DMS 273 (cell line): ENCODE data around the gene MUC3A.

Experiments used
- DNase-seq: peaks from one replicate; lab custom pipeline; 2025; ENCODE audit not compliant: unreplicated experiment; lab: John Stamatoyannopoulos, UW

MUC3A gene

DNA sequence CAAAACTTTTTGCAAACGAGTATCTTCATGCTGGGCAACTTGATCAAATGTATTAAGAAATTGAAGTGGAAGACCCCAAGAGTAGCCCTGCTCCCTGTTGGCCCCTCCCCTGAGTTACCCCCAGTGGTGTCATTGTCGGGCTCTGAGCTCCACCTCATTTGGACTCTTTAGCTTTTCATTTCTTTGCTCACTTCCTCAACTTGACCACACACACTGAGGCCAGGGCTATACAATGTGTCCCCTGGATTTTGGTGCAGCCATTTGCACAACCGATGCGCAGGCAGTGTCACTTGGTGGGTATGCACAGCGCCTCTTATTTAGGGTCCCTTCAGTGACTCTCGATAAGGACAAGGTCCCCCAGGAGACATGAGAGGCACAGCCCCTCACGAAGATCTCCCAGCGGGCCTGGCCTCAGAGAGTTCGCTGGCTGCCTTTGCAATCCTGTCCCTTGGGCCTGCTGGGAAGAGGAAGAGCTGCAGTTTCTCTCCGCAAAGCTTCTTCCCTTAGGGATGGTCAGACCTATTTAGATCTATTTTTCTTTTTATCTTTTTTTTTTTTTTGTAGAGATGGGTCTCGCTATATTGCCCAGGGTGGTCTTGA is 2.5 kb upstream of the MUC3A start:
- no peak for DNase-seq

DNA sequence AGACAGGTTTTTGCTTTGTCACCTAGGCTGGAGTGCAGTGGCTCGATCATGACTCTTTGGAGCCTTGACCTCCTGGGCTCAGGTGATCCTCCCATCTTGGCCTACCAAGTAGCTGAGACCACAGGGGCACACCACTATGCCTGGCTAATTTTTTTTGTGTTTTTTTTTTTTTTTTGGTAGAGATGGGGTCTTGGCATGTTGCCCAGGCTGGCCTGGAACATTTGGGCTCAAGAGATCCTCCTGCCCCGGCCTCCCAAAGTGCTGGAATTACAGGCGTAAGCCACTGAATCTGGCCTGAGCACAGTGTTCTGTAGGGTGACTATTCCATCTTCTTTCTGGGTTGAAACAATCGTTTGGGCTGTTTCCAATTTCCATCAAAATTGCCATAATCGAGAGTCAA is 1.5 kb upstream of the MUC3A start:
- no peak for DNase-seq

DNA sequence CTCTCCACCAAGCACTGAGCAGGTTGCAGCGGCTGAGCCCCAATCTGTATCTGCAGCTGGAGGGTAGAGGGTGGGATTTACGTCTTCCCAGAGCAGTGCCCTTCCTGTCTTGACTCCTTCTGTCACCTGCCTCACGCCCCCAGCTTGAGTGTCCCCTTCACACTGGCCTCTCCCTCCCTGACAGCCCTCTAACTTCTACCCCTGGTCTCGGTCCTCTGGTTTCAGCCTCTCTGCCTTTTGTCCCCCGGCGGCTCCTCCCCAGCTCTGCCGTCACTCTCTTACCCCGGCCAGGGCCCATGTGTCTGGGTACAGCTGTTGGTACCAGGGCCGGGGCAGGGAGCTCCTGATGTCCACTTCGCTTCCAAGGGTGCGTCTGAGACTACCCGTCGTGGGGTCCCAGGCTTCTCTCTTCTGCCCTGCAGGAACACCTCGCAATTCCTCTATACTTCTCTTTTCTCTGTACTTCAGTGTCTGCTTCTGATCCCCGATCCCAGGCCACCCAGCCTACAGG is 654 bp downstream of the MUC3A start:
- DNase-seq = no peak

DNA sequence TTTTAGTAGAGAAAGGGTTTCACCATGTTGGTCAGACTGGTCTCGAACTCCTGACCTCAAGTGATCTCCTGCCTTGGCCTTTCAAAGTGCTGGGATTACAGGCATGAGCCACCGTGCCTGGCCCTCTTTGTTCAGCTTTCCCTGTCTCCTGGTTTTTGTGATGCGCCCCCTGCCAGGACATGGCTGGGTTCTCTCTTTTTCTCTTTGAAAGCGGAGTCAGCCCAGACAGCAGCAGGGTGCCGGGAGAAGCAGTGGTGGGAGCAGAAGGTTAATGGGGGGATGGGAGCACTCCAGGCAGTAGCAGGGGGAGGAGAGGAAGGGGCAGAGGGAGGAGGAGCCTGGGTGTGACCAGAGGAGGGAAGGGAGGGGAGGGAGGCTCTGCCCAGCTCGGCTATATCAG is 1.8 kb downstream of the MUC3A start:
- DNase-seq = no peak

DNA sequence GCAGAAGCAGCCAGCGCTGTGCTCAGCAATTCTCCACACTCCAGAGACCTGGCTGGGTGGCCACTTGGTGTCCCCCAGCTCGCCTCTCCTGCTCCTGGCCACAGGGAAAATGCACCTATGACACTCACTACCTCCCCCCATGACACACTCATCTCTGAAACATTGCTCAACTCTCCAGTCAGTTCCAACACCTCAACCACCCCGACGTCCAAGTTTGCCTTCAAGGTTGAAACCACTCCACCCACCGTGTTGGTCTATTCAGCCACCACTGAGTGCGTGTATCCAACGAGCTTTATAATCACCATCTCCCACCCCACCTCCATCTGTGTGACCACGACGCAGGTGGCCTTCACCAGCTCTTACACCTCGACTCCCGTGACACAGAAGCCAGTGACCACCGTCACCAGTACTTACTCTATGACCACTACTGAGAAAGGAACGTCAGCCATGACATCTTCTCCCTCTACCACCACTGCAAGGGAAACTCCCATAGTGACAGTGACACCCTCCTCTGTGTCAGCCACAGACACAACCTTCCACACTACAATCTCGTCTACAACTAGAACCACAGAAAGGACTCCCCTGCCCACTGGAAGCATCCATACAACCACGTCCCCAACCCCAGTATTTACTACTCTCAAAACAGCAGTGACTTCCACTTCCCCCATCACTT is 2.7 kb downstream of the MUC3A start:
- no peak for DNase-seq

DNA sequence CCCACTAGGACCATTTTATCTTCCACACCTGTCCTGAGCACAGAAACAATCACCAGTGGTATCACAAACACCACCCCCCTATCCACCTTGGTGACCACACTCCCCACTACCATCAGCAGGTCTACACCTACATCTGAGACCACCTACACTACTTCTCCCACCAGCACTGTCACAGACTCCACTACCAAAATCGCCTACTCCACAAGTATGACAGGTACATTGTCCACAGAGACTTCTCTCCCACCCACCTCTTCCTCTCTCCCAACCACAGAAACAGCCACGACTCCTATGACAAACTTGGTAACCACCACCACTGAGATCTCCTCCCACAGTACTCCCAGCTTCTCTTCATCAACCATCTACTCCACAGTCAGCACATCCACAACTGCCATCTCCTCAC is 3.3 kb downstream of the MUC3A start:
- no peak for DNase-seq

DNA sequence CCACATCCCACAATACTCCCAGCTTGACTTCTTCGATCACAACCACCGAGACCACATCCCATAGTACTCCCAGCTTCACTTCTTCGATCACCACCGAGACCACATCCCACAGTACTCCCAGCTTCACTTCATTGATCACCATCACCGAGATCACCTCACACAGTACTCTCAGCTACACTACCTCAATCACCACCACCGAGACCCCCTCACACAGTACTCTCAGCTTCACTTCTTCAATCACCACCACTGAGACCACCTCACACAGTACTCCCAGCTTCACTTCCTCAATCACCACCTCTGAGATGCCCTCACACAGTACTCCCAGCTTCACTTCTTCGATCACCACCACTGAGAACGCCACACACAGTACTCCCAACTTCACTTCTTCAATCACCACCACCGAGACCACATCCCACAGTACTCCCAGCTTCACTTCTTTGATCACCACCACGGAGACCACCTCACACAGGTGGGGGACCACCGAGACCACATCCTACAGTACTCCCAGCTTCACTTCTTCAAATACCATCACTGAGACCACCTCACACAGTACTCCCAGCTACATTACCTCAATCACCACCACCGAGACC is 8.6 kb downstream of the MUC3A start:
- no peak for DNase-seq

DNA sequence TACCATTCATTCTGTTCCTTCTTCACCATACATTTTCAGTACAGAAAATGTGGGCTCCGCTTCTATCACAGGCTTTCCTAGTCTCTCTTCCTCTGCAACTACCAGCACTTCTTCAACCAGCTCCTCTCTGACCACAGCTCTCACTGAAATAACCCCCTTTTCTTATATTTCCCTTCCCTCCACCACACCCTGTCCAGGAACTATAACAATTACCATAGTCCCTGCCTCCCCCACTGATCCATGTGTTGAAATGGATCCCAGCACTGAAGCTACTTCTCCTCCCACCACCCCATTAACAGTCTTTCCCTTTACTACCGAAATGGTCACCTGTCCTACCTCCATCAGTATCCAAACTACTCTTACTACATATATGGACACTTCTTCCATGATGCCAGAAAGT is 10.6 kb downstream of the MUC3A start:
- no peak for DNase-seq

DNA sequence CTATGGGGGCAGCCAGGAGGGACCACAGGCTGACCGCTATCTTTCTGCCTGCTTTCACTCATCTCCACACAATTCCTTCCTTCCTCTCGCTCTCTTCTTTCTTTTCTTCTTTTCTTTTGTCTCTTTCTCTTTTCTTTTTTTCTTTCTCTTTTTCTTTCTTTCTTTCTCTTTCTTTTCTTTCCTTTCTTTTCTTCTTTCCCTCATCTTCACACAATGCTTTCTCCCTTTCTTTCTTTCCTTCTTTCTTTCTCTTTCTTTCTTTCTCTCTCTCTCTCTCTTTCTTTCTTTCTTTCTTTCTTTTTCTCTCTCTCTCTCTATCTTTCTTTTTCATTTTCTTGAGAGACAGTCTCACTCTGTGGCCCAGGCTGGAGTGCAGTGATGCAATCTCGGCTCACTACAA is 13.2 kb downstream of the MUC3A start:
- no peak for DNase-seq

DNA sequence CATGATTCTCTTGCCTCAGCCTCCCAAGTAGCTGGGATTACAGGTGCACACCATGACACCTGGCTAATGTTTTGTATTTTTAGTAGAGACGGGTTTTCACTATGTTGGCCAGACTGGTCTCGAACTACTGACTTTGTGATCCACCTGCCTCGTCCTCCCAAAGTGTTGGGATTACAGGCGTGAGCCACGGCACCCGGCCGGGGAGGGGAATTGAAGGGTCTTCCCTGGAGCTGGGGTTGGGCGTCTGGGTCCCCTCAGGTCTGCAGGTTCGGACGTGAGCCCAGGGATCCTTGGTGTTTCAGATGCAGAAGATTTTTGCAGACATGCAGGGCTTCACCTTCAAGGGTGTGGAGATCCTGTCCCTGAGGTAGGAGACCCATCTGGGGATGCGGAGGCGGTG is 14.1 kb downstream of the MUC3A start:
- no peak for DNase-seq

DNA sequence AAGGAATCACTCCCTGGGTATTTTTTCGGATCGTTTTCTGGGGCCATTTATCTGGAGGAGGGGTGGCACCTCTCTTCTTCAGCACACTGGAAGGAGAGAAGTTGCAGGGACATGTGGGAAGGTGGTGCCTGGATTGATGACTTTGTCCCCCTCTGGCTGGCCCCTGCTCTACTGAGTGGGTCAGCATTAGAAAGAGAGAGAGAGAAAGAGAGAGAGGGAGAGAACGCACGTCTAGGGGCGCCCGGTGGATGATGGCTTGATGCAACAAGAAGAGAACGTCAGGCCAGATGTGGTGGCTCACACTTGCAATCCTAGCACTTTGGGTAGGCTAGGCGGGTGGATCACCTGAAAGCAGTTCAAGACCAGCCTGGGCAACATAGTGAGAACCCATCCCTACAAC is 14.5 kb downstream of the MUC3A start:
- DNase-seq = no peak

DNA sequence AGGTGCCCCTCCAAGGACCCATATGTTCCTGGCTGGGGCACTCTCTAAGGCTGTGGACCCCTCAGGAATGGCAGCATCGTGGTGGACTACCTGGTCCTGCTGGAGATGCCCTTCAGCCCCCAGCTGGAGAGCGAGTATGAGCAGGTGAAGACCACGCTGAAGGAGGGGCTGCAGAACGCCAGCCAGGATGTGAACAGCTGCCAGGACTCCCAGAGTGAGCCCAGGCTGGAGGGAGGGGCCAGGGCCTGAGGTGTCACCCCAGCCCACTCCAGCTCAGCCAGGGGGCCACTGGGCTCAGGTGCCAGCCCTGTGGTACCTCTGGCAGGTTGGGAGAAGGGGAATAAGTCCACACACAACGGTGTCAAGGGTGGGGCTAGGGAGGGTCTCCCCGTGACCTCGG is 15.3 kb downstream of the MUC3A start:
- DNase-seq = no peak

DNA sequence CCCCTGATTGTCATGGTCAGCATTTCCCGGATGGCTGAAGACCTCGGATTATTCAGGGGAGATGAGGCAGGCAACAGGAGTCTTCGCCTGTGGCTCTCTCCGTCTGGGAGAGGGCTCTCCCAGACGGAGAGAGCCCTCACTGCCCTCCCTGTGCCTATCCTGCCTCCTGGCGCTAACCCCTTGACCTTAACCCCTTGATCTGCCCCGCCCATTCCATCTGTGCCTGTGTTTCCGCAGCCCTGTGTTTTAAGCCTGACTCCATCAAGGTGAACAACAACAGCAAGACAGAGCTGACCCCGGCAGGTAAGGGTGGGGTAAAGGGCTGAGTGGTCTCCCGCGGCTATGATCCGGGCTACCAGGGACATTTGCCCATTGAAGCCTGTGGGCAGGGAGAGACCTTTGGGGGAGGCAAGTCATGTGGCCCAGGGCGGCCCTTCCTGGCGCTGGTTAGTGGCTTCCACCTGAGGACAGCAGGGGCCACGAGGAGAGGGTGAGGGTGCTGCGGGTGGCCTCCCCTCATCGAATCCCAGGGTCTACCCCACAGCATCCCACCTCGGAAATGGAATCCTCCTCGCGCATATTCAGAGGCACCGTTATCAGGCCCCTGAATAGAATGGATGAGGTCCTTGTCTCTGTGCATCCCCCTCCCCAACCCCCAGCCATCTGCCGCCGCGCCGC is 15.8 kb downstream of the MUC3A start:
- DNase-seq = no peak

DNA sequence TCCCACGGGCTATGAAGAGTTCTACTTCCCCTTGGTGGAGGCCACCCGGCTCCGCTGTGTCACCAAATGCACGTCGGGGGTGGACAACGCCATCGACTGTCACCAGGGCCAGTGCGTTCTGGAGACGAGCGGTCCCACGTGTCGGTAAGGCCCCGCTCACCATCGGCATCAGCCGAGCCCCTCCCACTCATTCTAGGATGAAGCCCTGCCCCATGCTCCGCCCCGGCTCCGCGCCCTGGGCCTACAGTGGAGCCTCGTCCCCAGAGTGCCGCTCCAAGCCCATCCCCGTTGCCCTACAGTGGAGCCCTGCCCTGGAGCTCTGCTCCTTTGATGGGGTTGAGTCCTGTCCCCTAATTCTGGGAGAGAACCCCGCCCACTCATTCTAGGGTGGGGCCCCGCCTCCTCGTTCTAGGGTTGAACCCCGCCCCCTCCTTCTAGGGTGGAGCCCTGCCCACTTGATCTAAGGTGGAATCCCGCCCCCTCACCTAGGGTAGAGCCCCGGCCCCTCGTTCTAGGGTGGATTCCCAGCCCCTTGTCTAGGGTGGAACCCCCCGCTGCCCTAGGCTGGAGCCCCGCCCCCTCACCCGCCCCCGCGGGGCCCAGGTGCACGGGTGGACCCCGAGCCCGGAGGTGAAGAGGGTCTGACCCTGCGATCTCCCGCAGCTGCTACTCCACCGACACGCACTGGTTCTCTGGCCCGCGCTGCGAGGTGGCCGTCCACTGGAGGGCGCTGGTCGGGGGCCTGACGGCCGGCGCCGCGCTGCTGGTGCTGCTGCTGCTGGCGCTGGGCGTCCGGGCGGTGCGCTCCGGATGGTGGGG is 16.6 kb downstream of the MUC3A start:
- DNase-seq = no peak

DNA sequence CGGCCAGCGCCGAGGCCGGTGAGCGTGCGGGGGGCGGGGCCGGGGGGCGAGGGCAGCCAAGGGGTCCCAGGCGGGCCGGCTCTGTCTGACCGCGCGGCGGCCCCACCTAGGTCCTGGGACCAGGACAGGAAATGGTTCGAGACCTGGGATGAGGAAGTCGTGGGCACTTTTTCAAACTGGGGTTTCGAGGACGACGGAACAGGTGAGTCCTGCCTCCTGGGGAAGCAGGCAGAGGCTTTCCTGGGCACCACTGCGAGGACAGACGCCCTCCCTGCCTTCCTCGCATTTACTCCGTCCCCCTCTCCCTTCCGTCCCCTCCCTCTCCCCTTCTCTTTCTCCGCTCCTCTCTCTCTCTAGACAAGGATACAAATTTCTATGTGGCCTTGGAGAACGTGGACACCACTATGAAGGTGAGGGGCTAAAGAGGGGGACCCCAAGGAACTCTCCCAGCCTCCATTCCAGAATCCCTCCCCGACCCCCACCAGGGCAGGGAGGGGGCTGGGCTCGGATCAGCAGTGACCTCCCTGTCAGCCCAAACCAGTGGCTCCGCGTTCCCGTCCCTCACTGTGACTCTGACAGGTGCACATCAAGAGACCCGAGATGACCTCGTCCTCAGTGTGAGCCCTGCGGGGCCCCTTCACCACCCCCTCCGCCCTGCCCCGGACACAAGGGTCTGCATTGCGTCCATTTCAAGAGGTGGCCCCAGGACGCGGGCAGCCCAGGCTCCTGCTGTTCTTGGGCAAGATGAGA is 17.4 kb downstream of the MUC3A start:
- DNase-seq = no peak

DNA sequence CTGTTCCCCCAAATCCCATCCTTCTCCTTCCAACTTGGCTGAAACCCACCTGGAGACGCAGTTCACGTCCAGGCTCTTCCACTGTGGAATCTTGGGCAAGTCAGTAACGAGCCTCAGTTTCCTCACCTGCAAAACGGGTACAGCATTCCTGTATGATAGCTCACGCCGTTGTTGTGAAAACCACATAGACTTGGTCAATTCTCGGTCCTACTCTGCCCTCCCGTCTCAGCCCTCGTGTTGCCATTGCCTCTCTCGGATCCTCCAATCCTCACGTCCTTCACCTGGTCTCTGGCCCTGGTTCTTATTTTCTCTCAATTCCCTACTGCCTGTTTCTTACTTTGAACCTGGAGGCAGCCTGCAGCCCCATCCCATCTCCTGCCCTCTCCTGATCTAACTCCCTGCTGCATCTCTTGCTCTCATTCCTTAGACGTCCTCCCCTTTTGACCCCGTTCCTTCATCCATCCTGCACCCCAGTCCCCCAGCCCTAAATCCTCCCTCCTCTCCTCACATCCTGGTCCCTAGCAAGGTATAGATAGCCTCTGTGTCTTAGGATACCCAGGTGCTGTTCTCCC is 18.0 kb downstream of the MUC3A start:
- no peak for DNase-seq

DNA sequence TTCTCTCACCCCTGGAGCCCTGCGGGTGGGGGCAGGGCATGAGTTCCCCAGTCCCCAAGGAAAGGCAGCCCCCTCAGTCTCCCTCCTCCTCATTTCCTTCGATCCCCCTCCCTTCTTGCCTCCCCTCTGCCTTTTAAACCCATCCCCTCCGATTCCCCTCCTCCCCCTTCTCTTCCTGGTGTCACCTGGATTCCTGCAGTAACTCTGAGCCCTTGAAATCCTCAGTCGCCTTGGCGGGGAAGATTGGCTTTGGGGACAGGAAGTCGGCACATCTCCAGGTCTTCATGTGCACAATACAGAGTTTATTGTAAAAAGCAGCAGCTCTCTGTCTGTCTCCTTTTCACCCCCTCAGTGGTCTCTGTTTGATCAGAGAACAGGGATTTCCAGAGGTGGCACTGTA is 18.7 kb downstream of the MUC3A start:
- DNase-seq = no peak

DNA sequence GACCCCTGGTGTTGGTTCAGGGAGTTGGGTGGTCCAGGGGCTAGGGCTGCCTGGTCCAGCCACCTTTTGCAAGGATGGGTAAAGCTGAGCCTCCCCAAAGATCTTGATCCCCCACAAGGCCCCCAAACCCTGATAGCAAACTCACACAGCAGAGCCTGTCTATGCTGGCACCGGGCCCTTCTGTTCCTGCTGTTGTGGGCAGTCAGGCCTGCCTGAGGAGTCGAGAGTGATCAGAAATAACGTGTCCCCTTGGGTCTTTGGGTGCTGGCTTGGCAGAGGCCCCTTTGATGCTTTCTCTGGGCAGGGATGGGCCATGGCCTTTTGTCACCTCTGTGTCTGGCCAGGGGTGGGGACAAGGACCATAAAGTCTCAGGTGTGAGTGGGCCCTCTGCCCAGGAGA is 19.3 kb downstream of the MUC3A start:
- DNase-seq = peak; percentile 55

DNA sequence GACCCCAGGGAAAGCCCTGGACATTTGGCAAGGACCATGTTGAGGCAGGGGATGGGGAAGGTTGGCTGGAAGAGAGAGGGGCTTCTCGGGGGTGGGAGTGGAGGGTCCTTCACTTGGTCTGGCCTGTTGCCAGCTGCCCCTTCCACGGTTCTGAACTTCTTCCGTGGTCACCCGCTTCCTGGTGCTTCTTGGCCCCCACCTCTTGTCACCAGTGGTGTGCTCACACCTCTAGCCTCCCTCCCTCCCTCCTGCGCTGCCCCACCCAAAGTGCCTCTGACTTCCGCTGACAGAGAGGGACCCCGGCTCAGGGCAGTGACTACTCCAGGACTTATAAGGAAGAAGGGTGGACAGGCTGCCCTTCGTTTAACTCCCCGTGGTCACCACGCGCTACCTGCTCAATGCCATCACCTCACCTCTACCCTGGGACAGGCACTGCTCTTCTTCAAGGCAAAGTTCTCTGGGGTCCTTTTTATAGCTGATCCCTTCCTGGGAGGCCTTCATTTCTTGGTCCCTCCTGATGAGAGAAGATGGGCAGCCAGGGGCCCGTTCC is 19.8 kb downstream of the MUC3A start, which contains the start of gene MUC12:
Gene MUC12 (plus strand): TSS at position 500 of the 550 bp plus-strand sequence. CDS start 58 bp downstream, outside the sequence.
- no peak for DNase-seq
